ENCODE data around the gene WDR18.
"Not testable (repeated sequence)": the region's sequence is repeated elsewhere in the genome, so short reads cannot be mapped to it uniquely, and the experiment has no call there.

WDR18 gene

GRCh38 chr19:948842-949496, 35.2 kb upstream of the WDR18 start:
- no peak for DNase-seq (ENCODE audit: low read depth in 2 of 2)

GRCh38 chr19:950352-951066, 33.6 kb upstream of the WDR18 start:
- no peak for DNase-seq (ENCODE audit: low read depth in 2 of 2)

- no peak for DNase-seq (ENCODE audit: low read depth in 2 of 2)
Observed at GRCh38 chr19:952049-952679, 32.0 kb upstream of the WDR18 start.

GRCh38 chr19:952680-953444, 31.3 kb upstream of the WDR18 start:
- DNase-seq (ENCODE audit: low read depth in 2 of 2) = no peak

GRCh38 chr19:953445-954271, 30.5 kb upstream of the WDR18 start:
- DNase-seq (ENCODE audit: low read depth in 2 of 2) = no peak

- no peak for DNase-seq (ENCODE audit: low read depth in 2 of 2)
Observed at GRCh38 chr19:954272-954671, 29.9 kb upstream of the WDR18 start.

- no peak for DNase-seq (ENCODE audit: low read depth in 2 of 2)
Observed at GRCh38 chr19:954672-955494, 29.3 kb upstream of the WDR18 start.

GRCh38 chr19:955803-956765, 28.1 kb upstream of the WDR18 start:
- DNase-seq (ENCODE audit: low read depth in 2 of 2) = no peak

- no peak for DNase-seq (ENCODE audit: low read depth in 2 of 2)
Observed at GRCh38 chr19:956766-957440, 27.2 kb upstream of the WDR18 start.

GRCh38 chr19:957578-957977, 26.6 kb upstream of the WDR18 start:
- DNase-seq (ENCODE audit: low read depth in 2 of 2) = not testable (repeated sequence)

- peak; percentile 35 to 37 for DNase-seq (ENCODE audit: low read depth in 2 of 2)
Observed at GRCh38 chr19:958967-959855, 24.9 kb upstream of the WDR18 start.

GRCh38 chr19:960020-960419, 24.1 kb upstream of the WDR18 start:
- DNase-seq (ENCODE audit: low read depth in 2 of 2) = no peak

GRCh38 chr19:960601-960938, 23.6 kb upstream of the WDR18 start:
- DNase-seq (ENCODE audit: low read depth in 2 of 2) = no peak

GRCh38 chr19:961866-962620, 22.1 kb upstream of the WDR18 start:
- no peak for DNase-seq (ENCODE audit: low read depth in 2 of 2)

- DNase-seq (ENCODE audit: low read depth in 2 of 2) = no peak
Observed at GRCh38 chr19:962683-963400, 21.3 kb upstream of the WDR18 start.

- no peak for DNase-seq (ENCODE audit: low read depth in 2 of 2)
Observed at GRCh38 chr19:963486-963951, 20.6 kb upstream of the WDR18 start.
